LNCaP clone FGC (cell line): Measurements from ENCODE around the gene SDK2.

Experiments used
- DNase-seq: peaks from one replicate; pipeline ENCODE4 v3.0.0-alpha.2; 2011; ENCODE audit warnings: low read depth
- H3K4me3 ChIP-seq: 2 replicates; pipeline ENCODE4 v1.5.1; 2011; ENCODE audit warnings: mild to moderate bottlenecking, low read depth, low read length, control low read depth
- CTCF ChIP-seq: IDR thresholded peaks from 2 replicates; pipeline ENCODE4 v1.5.1; 2012; ENCODE audit warnings: mild to moderate bottlenecking; ENCODE audit not compliant: control insufficient read depth, insufficient read depth; ENCODE audit errors: extremely low read depth

The SDK2 gene

GRCh38 chr17:73686126-73686525 is 41.9 kb upstream of the SDK2 start:
- DNase-seq = no peak
- TF ChIP-seq CTCF = no peak
- no peak overlapping the region for H3K4me3 ChIP-seq

GRCh38 chr17:73684183-73684582 is 39.9 kb upstream of the SDK2 start:
- DNase-seq = no peak
- no peak for TF ChIP-seq CTCF

GRCh38 chr17:73683771-73684170 is 39.5 kb upstream of the SDK2 start:
- TF ChIP-seq CTCF = no peak
- no peak overlapping the region for H3K4me3 ChIP-seq
- DNase-seq = no peak

More at GRCh38 chr17:73684183-73684582, 39.9 kb upstream of the SDK2 start:
- H3K4me3 ChIP-seq = no peak overlapping the region

- H3K4me3 ChIP-seq = no peak overlapping the region
- DNase-seq = no peak
- no peak for TF ChIP-seq CTCF
Measured at GRCh38 chr17:73681946-73682345, 37.7 kb upstream of the SDK2 start.

- no peak overlapping the region for H3K4me3 ChIP-seq
- DNase-seq = no peak
- TF ChIP-seq CTCF = no peak
Measured at GRCh38 chr17:73679476-73679875, 35.2 kb upstream of the SDK2 start.

GRCh38 chr17:73678999-73679398 is 34.8 kb upstream of the SDK2 start:
- H3K4me3 ChIP-seq = no peak overlapping the region
- no peak for TF ChIP-seq CTCF
- no peak for DNase-seq

- no peak for TF ChIP-seq CTCF
- DNase-seq = no peak
- no peak overlapping the region for H3K4me3 ChIP-seq
Measured at GRCh38 chr17:73669771-73670170, 25.5 kb upstream of the SDK2 start.
